Adrenal gland (tissue), 12 donors: ENCODE data around the gene BABAM2. TPM values are rescaled to one million over a fixed set of nuclear protein-coding genes. Genes with fewer than 3 reads are reported as not detected.
A peak's percentile ranks its signal among the peaks of the same experiment; 100 is the strongest.

ENCODE experiments used
- DNase-seq, 7 donors: peaks; one replicate each; pipeline ENCODE4 v3.0.0-alpha.2; 2019 to 2020
- H3K27ac ChIP-seq, 5 donors: fragments of 200-600 bp; sonication (generic) in 4 of 5; 1 replicate in 3 of 5; 2 replicates in 2 of 5; pipeline versions ENCODE4 v1.5.1 to v1.8.0; 2016 to 2020; ENCODE audit warnings: mild to moderate bottlenecking in 1 of 5
- H3K27me3 ChIP-seq: fragments of 200-600 bp; 2 replicates; pipeline ENCODE4 v1.8.0; 2021
- H3K36me3 ChIP-seq, 2 donors: fragments of 200-600 bp; replicated peaks in 1 of 2; 1 replicate in 1 of 2; 2 replicates in 1 of 2; pipeline versions ENCODE4 v1.5.1 to v1.8.0; 2018 to 2022
- H3K4me1 ChIP-seq, 2 donors: fragments of 200-600 bp; replicated peaks in 1 of 2; 1 replicate in 1 of 2; 2 replicates in 1 of 2; pipeline versions ENCODE4 v1.5.1 to v1.8.0; 2018 to 2021
- H3K4me3 ChIP-seq, 4 donors: fragments of 200-600 bp; sonication (generic) in 3 of 4; one replicate each; pipeline ENCODE4 v1.5.1; 2016 to 2018
- H3K9me3 ChIP-seq, 3 donors: fragments of 200-600 bp; sonication (generic) in 1 of 3; replicated peaks in 1 of 3; 1 replicate in 2 of 3; 2 replicates in 1 of 3; pipeline versions ENCODE4 v1.5.1 to v1.8.0; 2016 to 2021
- POLR2A ChIP-seq, 2 donors: fragments of 450-650 bp; IDR thresholded peaks; one replicate each; pipeline ENCODE4 v1.6.1; 2017; ENCODE audit warnings: antibody characterized with exemption in 2 of 2, mild to moderate bottlenecking in 2 of 2, moderate library complexity in 1 of 2
- WGBS, 4 donors: extraction: QIAGEN DNeasy Blood & Tissue Kit in 2 of 4; methylation state at CpG; one replicate each; pipeline versions ENCODE4 v1.1.5 to v1.1.7; 2013 to 2017; 5-methylcytosine and 5-hydroxymethylcytosine counted together
- intact Hi-C, 2 donors: fragments of 100-400 bp; cut with DNase I; formaldehyde crosslinking; loops; one replicate each; pipeline versions ENCODE4 v1.14.1 to v1.15.0; 2022 to 2023
- polyA plus RNA-seq, 3 donors: library from polyadenylated mRNA; stranded (reverse); fragments of 200-250 nt in 2 of 3; fragments of 350-450 nt in 1 of 3; fragmentation: Illumina TruSeq in 1 of 3; extraction: RNeasy Lipid Tissue Mini Kit (QIAGEN cat#74804) in 1 of 3; gene quantifications; one replicate each; pipeline ENCODE4 v1.2.3, GENCODE V29; 2013 to 2014
- total RNA-seq, 9 donors: library from RNA; depleted of rRNA in 4 of 9; stranded (reverse); fragments of >200 nt in 4 of 9; fragments of 120-200 nt in 1 of 9; fragmentation: NEBNext Ultra II Directional in 1 of 9; extraction: Animal tissue kit (Norgen Biotek cat#: 25700) in 1 of 9; gene quantifications; one replicate each; pipeline versions ENCODE4 v1.1.0 to v1.2.4, GENCODE V29; 2013 to 2023
- TF ChIP-seq, protein P1 (sequence below), 6 experiments: fragments of 450-650 bp in 4 of 6; fragments of 200-600 bp in 2 of 6; sonication (generic) in 1 of 6; IDR thresholded peaks; 1 replicate in 5 of 6; 2 replicates in 1 of 6; pipeline versions ENCODE4 v1.5.1 to v1.8.0; 2016 to 2021; ENCODE audit warnings: antibody characterized with exemption in 6 of 6, mild to moderate bottlenecking in 2 of 6, moderate library complexity in 1 of 6
- donor health status: healthy with polysubstance abuse.
- donor health status: Bipolar disorder and iron deficiency.
- donor health status: DM: yes; HTN: yes; CAD: no.
- donor health status: DM: no; HTN: no; CAD: no.
- donor health status: DM: no; HTN: no; CAD: no.
- donor health status: DM: yes; HTN: yes; CAD: no.

Gene BABAM2
- total and polyA plus RNA-seq, 12 donors = 88.2 to 925 (median 357) TPM

DNA sequence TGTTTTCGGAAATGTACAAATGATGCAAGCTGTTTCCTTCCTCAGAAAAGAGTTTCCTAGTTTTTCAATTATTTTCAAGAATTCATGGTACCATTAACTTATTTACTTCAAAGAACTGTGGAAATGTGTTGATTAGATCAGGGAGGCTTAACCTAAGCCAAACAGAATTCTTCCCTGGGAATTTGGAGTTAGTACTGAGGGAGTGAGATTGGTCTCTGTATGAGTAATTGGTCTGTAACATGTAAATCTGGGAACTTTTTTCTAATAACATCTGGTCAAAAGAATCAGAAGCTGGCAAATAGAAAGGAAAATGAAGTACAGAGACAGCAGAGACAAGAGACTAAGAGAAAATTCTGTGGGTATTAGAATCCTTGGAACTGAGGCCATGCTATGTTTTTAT, 145.8 kb downstream of the BABAM2 start:
- no peaks in the 10 kb centered on the region for H3K9me3 ChIP-seq
- DNase-seq = no peak
- H3K27me3 ChIP-seq = no peaks in the 10 kb centered on the region
- 86 to 91% (median 88%) methylated on average over 1 of the region's 1 CpG for WGBS, 4 donors
- H3K27ac ChIP-seq = no peak overlapping the region
- H3K4me3 ChIP-seq = no peak overlapping the region
- intact Hi-C loops = no loop called here
- H3K36me3 ChIP-seq = no peaks in the 10 kb centered on the region
- peaks cover 0 to 11% of the 10 kb centered on the region in 2 donors for H3K4me1 ChIP-seq
- TF ChIP-seq, protein P1, sequence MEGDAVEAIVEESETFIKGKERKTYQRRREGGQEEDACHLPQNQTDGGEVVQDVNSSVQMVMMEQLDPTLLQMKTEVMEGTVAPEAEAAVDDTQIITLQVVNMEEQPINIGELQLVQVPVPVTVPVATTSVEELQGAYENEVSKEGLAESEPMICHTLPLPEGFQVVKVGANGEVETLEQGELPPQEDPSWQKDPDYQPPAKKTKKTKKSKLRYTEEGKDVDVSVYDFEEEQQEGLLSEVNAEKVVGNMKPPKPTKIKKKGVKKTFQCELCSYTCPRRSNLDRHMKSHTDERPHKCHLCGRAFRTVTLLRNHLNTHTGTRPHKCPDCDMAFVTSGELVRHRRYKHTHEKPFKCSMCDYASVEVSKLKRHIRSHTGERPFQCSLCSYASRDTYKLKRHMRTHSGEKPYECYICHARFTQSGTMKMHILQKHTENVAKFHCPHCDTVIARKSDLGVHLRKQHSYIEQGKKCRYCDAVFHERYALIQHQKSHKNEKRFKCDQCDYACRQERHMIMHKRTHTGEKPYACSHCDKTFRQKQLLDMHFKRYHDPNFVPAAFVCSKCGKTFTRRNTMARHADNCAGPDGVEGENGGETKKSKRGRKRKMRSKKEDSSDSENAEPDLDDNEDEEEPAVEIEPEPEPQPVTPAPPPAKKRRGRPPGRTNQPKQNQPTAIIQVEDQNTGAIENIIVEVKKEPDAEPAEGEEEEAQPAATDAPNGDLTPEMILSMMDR (IDR thresholded peaks at IDR 0.05) = no peak
- TF ChIP-seq POLR2A (IDR thresholded peaks at IDR 0.05) = no peak

DNA sequence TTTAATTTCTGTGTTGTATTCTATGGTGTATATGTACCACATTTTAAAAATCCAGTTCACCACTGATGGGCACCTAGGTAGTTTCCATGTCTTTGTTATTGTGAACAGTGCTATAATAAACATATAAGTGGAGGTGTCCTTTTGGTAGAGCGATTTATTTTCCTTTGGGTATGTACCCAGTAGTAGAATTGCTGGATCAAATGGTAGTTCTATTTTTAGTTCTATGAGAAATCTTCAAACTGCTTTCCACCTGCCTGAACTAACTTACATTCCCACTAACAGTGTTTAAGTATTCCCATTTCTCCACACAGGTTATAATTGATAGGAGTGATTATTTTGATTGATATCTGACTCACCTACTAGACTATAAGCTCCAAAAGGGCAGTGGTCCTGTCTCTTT, 148.2 kb downstream of the BABAM2 start:
- Histone ChIP-seq H3K4me3 (no peak overlapping the region), H3K36me3 (no peaks in the 10 kb centered on the region), H3K4me1 (peaks cover 0 to 12% of the 10 kb centered on the region in 2 donors), H3K27ac (no peak overlapping the region), H3K27me3 (no peaks in the 10 kb centered on the region), H3K9me3 (no peaks in the 10 kb centered on the region)
- TF ChIP-seq POLR2A (IDR thresholded peaks at IDR 0.05) = no peak
- TF ChIP-seq, protein P1 (IDR thresholded peaks at IDR 0.05) = no peak
- no peak for DNase-seq
- intact Hi-C loops = no loop called here
- 94 to 100% (median 95%) methylated on average over 1 of the region's 1 CpG for WGBS, 4 donors

DNA sequence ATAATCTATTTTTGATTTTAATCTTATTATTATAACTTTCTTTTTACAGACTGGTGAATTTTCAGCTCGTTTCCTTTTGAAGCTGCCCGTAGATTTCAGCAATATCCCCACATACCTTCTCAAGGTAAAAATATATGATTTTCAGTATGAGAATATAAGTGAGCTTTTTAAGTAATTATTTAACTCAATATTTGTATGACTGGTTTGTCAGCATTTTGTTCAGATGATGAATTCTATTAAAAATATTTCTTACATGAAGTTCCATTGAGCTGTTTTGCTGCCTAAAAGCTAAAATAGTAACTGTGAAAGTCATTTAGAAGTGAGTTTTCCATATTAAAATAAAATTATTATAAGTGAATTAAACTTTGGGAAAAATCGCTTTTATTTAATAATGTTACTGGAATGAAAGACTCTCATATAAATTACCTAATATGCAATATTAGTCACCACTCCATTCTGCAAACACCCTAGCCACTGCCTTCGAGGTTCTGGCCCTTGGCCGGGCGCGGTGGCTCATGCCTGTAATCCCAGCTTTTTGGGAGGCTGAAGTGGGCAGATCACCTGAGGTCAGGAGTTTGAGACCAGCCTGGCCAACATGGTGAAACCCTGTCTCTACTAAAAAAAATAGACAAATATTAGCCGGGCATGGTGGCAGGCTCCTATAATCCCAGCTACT, 155.3 kb downstream of the BABAM2 start:
- intact Hi-C loops = no loop called here
- TF ChIP-seq POLR2A (IDR thresholded peaks at IDR 0.05) = no peak
- TF ChIP-seq, protein P1 (IDR thresholded peaks at IDR 0.05) = no peak
- Histone ChIP-seq H3K9me3 (no peaks in the 10 kb centered on the region), H3K36me3 (no peaks in the 10 kb centered on the region), H3K27me3 (no peaks in the 10 kb centered on the region), H3K27ac (no peak overlapping the region), H3K4me1 (peaks cover 18 to 60% of the 10 kb centered on the region in 2 donors), H3K4me3 (no peak overlapping the region)
- 80 to 91% (median 86%) methylated on average over 8 of the region's 8 CpGs for WGBS, 4 donors
- DNase-seq = no peak

DNA sequence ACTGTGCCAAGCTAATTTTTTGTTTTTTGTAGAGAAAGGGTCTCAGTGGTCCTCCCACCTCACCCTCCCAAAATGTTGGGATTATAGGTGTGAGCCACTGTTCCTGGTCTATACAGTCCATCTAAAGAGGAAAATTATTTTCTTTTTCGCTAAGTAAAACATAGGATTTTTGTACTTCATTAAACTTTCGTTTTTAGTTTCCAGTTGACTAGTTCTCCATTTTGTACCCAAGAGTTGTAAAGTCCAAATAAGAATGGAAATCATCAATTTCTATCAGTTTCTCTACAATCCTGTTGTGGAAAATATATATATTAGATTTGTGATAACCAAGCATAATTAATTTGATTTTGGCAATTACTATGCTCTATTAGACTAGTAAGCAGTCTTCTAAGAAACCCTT, 156.4 kb downstream of the BABAM2 start:
- intact Hi-C loops = no loop called here
- Histone ChIP-seq H3K27me3 (no peaks in the 10 kb centered on the region), H3K4me1 (peaks cover 18 to 59% of the 10 kb centered on the region in 2 donors), H3K27ac (peak overlapping the region in 3 of 5 donors; percentile 6 to 7 (median 7)), H3K9me3 (no peaks in the 10 kb centered on the region), H3K36me3 (no peaks in the 10 kb centered on the region), H3K4me3 (peak overlapping the region in 1 of 4 donors; percentile 23)
- TF ChIP-seq, protein P1 (IDR thresholded peaks at IDR 0.05) = no peak
- TF ChIP-seq POLR2A (IDR thresholded peaks at IDR 0.05) = no peak
- 80 to 94% (median 87%) methylated on average over 2 of the region's 2 CpGs for WGBS, 4 donors
- DNase-seq = no peak
